Activated T-cell treated with anti-CD3 and anti-CD28 coated beads, Interleukin-2, amount 50 U/mL, for 1 hour (primary cell): Measurements from ENCODE around the gene CTSO.
A peak's percentile ranks its signal among the peaks of the same experiment; 100 is the strongest.

Experiments
- DNase-seq: peaks from one replicate; pipeline ENCODE4 v3.0.0-alpha.2; 2020

The CTSO gene

GRCh38 chr4:155953151-155954117, at the start of gene CTSO:
CTSO (minus strand) TSS chr4:155953866; CDS start chr4:155953847, 19 bp downstream.
- DNase-seq = peak; percentile 73

- no peak for DNase-seq
Measured at GRCh38 chr4:156000491-156000890, 46.8 kb upstream of the CTSO start.

- DNase-seq = no peak
Measured at GRCh38 chr4:155999725-156000124, 46.1 kb upstream of the CTSO start.

GRCh38 chr4:155995069-155995468, 41.4 kb upstream of the CTSO start:
- DNase-seq = no peak

GRCh38 chr4:155984106-155984797, 30.6 kb upstream of the CTSO start:
- no peak for DNase-seq

- DNase-seq = no peak
Measured at GRCh38 chr4:155982736-155983385, 29.2 kb upstream of the CTSO start.

GRCh38 chr4:155978810-155979209, 25.1 kb upstream of the CTSO start:
- no peak for DNase-seq

GRCh38 chr4:155975511-155975910, 21.8 kb upstream of the CTSO start:
- no peak for DNase-seq

- no peak for DNase-seq
Measured at GRCh38 chr4:155974996-155975395, 21.3 kb upstream of the CTSO start.

GRCh38 chr4:155974476-155974749, 20.7 kb upstream of the CTSO start:
- DNase-seq = no peak

GRCh38 chr4:155973639-155974475, 20.2 kb upstream of the CTSO start:
- no peak for DNase-seq

GRCh38 chr4:155972098-155972497, 18.4 kb upstream of the CTSO start:
- DNase-seq = no peak

- no peak for DNase-seq
Measured at GRCh38 chr4:155966731-155967395, 13.2 kb upstream of the CTSO start.

GRCh38 chr4:155966171-155966570, 12.5 kb upstream of the CTSO start:
- no peak for DNase-seq

GRCh38 chr4:155964016-155964891, 10.6 kb upstream of the CTSO start:
- DNase-seq = no peak

- DNase-seq = no peak
Measured at GRCh38 chr4:155962767-155963166, 9.1 kb upstream of the CTSO start.

GRCh38 chr4:155961575-155961974, 7.9 kb upstream of the CTSO start:
- no peak for DNase-seq

- no peak for DNase-seq
Measured at GRCh38 chr4:155960522-155960921, 6.9 kb upstream of the CTSO start.

- DNase-seq = no peak
Measured at GRCh38 chr4:155959417-155959816, 5.8 kb upstream of the CTSO start.

- DNase-seq = no peak
Measured at GRCh38 chr4:155956461-155956860, 2.8 kb upstream of the CTSO start.

GRCh38 chr4:155954939-155955338, 1.3 kb upstream of the CTSO start:
- no peak for DNase-seq
